Measurements from ENCODE around the gene ASPM. TPM values are rescaled to one million over a fixed set of nuclear protein-coding genes. Genes with fewer than 3 reads are reported as not detected.

ASPM gene
- total RNA-seq, 1 donor from 2014 or later, result 3.7 TPM

DNA sequence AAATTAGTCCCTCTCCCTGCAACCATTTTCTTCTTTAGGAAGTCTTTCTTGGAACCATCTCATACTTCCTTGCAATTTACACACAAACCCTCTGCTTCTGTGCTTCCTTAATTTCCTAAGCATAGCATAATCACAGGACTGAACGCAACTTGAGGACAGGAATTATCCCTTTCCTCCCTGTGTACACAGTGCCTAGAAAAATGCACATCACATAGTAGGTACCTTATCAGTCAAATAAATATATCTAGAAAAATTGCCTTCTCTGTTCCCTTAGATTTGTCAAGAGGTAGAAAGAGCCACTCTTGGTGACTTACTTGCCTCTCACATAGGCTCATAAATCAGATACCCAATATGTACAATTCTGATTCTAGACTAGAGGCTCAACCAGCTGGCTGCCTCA lies 4.9 kb downstream of the ASPM start:
- no peak overlapping the region for H3K4me3 ChIP-seq (ENCODE audit: low read depth, low read length)
- H3K36me3 ChIP-seq (ENCODE audit: control insufficient read depth, insufficient read depth, low read length), result no peaks in the 10 kb centered on the region
- H3K27me3 ChIP-seq (ENCODE audit: control insufficient read depth, insufficient read depth, low read length), result no peaks in the 10 kb centered on the region
- TF ChIP-seq, protein P1, sequence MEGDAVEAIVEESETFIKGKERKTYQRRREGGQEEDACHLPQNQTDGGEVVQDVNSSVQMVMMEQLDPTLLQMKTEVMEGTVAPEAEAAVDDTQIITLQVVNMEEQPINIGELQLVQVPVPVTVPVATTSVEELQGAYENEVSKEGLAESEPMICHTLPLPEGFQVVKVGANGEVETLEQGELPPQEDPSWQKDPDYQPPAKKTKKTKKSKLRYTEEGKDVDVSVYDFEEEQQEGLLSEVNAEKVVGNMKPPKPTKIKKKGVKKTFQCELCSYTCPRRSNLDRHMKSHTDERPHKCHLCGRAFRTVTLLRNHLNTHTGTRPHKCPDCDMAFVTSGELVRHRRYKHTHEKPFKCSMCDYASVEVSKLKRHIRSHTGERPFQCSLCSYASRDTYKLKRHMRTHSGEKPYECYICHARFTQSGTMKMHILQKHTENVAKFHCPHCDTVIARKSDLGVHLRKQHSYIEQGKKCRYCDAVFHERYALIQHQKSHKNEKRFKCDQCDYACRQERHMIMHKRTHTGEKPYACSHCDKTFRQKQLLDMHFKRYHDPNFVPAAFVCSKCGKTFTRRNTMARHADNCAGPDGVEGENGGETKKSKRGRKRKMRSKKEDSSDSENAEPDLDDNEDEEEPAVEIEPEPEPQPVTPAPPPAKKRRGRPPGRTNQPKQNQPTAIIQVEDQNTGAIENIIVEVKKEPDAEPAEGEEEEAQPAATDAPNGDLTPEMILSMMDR (IDR thresholded peaks at IDR 0.05; ENCODE audit: insufficient read depth, low read length, poor library complexity, severe bottlenecking), result no peak
- DNase-seq (ENCODE audit: low read depth), result no peak

DNA sequence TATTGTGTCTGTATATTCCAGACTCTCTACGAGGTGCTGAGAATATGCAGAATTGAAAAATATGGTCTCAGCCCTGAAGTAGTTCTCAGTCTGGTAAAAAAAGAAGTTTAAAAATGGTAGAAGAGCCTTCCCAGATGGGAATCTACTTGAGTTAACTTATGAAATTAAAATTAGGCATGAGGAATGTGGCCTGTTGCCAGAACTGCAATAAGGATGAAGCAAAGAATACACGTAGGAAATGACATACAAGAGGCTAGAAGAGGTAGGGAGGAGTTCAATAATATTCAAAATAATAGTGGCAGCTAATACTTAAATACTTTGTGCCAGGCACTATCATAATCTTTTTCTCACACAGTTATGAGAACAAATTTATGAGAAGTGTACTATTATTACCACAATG lies 6.3 kb downstream of the ASPM start:
- Histone ChIP-seq H3K4me3 (ENCODE audit: low read depth, low read length) (no peak overlapping the region), H3K36me3 (ENCODE audit: control insufficient read depth, insufficient read depth, low read length) (no peaks in the 10 kb centered on the region), H3K27me3 (ENCODE audit: control insufficient read depth, insufficient read depth, low read length) (no peaks in the 10 kb centered on the region)
- TF ChIP-seq, protein P1 (IDR thresholded peaks at IDR 0.05; ENCODE audit: insufficient read depth, low read length, poor library complexity, severe bottlenecking), result no peak
- DNase-seq (ENCODE audit: low read depth), result no peak

DNA sequence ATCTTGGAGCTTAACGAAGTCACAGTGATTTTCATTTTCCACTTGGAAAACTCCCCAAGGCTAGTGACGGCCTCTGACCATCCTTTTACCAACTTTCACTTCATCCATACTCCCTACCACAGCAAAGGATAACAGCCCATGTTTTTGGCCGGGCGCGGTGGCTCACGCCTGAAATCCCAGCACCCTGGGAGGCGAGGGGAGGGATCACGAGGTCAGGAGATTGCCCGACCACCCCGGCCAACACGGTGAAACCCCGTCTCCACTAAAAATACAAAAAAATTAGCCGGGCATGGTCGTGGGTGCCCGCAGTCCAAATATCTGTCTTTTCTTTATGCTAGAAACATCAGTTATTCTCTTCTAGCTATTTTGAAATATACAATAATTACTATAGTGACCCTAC lies 7.3 kb downstream of the ASPM start:
- Histone ChIP-seq H3K27me3 (ENCODE audit: control insufficient read depth, insufficient read depth, low read length) (no peaks in the 10 kb centered on the region), H3K4me3 (ENCODE audit: low read depth, low read length) (no peak overlapping the region), H3K36me3 (ENCODE audit: control insufficient read depth, insufficient read depth, low read length) (no peaks in the 10 kb centered on the region)
- DNase-seq (ENCODE audit: low read depth), result no peak
- TF ChIP-seq, protein P1 (IDR thresholded peaks at IDR 0.05; ENCODE audit: insufficient read depth, low read length, poor library complexity, severe bottlenecking), result no peak

DNA sequence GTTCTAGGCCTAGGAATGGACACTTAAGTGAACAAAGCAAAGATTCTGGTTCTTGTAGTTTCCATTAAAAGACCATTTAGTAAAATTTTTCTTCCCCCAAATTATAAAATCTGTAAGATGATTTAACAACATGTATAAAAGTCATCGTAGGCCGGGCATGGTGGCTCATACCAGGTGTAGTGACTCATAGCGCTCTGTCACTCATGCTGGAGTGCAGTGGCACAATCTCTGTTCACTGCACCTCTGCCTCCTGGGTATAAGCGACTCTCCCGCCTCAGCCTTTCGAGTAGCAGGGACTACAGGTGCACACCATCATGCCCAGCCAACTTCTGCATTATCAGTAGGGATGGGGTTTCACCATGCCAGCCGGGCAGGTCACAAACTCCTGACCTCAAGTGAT lies 9.1 kb downstream of the ASPM start:
- TF ChIP-seq, protein P1 (IDR thresholded peaks at IDR 0.05; ENCODE audit: insufficient read depth, low read length, poor library complexity, severe bottlenecking), result no peak
- H3K4me3 ChIP-seq (ENCODE audit: low read depth, low read length), result no peak overlapping the region
- DNase-seq (ENCODE audit: low read depth), result no peak
- no peaks in the 10 kb centered on the region for H3K27me3 ChIP-seq (ENCODE audit: control insufficient read depth, insufficient read depth, low read length)
- no peaks in the 10 kb centered on the region for H3K36me3 ChIP-seq (ENCODE audit: control insufficient read depth, insufficient read depth, low read length)

DNA sequence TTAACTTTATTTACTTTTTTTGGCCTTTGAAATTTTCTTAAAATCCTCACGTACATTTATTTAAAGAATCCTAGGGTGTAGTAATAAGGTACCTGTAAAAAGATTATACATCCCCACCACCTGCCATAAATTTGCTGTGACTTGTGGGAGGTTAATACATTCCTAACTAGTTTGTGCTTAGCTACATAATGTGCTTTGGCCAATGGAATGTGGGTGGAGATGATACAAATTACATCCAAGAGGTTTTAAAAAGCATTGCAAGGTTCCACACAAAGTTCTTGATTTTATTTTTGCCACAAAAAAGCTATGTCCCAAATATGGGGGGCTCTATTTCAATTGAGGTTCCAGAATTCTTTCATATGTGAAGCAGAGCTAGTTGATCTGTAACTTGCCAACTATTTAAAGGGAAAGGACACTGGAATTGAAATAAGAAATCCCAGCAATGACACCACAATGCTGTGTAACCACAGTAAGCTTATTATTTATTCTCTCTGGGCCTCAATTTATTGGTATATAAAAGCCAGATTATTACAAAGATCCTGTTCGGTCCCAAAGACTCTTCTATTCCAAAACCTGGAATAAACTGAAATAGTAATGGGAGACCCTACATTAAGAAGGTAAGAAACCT lies 15.7 kb downstream of the ASPM start:
- Histone ChIP-seq H3K27me3 (ENCODE audit: control insufficient read depth, insufficient read depth, low read length) (no peaks in the 10 kb centered on the region), H3K36me3 (ENCODE audit: control insufficient read depth, insufficient read depth, low read length) (peaks cover 1% of the 10 kb centered on the region), H3K4me3 (ENCODE audit: low read depth, low read length) (no peak overlapping the region)
- TF ChIP-seq, protein P1 (IDR thresholded peaks at IDR 0.05; ENCODE audit: insufficient read depth, low read length, poor library complexity, severe bottlenecking), result no peak
- DNase-seq (ENCODE audit: low read depth), result peak; percentile 43

DNA sequence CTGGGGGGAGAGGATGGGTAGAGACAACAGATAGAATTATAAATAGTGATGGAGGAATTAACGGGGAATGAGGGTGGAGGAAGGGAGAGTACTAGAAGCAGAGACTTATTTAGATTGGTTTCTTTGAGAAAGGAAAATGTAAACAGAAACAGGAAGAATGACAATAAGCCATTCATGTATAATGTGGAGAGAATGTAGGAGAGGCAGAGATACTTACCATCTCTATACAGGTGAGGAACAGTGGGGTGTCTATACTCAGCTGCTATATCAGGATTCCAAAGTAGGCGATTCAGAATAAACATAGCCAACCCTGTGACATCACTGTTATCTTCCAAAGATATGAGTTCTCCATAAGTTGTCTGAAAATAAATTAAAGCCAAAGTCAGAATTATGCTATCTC lies 16.8 kb downstream of the ASPM start:
- peaks cover 1% of the 10 kb centered on the region for H3K36me3 ChIP-seq (ENCODE audit: control insufficient read depth, insufficient read depth, low read length)
- DNase-seq (ENCODE audit: low read depth), result no peak
- TF ChIP-seq, protein P1 (IDR thresholded peaks at IDR 0.05; ENCODE audit: insufficient read depth, low read length, poor library complexity, severe bottlenecking), result no peak
- no peak overlapping the region for H3K4me3 ChIP-seq (ENCODE audit: low read depth, low read length)
- no peaks in the 10 kb centered on the region for H3K27me3 ChIP-seq (ENCODE audit: control insufficient read depth, insufficient read depth, low read length)

Measured in kidney epithelial cell (primary cell).